ENCODE results near the gene GRWD1. TPM values are rescaled to one million over a fixed set of nuclear protein-coding genes. Genes with fewer than 3 reads are reported as not detected.

The GRWD1 gene
- total RNA-seq, 1 experiment from 2014 or later, result 56.7 TPM

GRCh38 chr19:48452289-48453190, 6.8 kb downstream of the GRWD1 start:
- no peaks in the 10 kb centered on the region for H3K9me3 ChIP-seq (ENCODE audit: control insufficient read depth, insufficient read depth, low read depth, low read length)
- H3K27ac ChIP-seq (ENCODE audit: low read length), result no peak overlapping the region
- H3K4me1 ChIP-seq (ENCODE audit: control insufficient read depth, insufficient read depth, low read length), result peaks cover under 1% of the 10 kb centered on the region; the same call in 1 of the 2 replicates
- ATAC-seq, result no peak; the same call in 1 of the 2 replicates
- ChIA-PET CTCF (no interaction called here), POLR2A (no interaction called here)
- no TSS peak for BruUV-seq (replicated peaks)
- in situ Hi-C loops (cut with HindIII; ENCODE audit: low pct_unique_long_range_greater_than_20kb, low sequenced_read_pairs) (no loop called here), intact Hi-C loops (cut with micrococcal nuclease; ENCODE audit: unreplicated experiment) (no loop called here)
- H3K4me3 ChIP-seq (ENCODE audit: low read depth in 2 of 2, low read length in 2 of 2), result no peak overlapping the region
- no peak for DNase-seq (ENCODE audit: low read depth, low spot score)
- H3K27me3 ChIP-seq (ENCODE audit: control insufficient read depth, insufficient read depth, low read length), result no peaks in the 10 kb centered on the region
- TF ChIP-seq SIN3A (IDR thresholded peaks at IDR 0.05; ENCODE audit: borderline replicate concordance, insufficient read depth, low read depth, low read length), result no peak
- TF ChIP-seq, protein P1, sequence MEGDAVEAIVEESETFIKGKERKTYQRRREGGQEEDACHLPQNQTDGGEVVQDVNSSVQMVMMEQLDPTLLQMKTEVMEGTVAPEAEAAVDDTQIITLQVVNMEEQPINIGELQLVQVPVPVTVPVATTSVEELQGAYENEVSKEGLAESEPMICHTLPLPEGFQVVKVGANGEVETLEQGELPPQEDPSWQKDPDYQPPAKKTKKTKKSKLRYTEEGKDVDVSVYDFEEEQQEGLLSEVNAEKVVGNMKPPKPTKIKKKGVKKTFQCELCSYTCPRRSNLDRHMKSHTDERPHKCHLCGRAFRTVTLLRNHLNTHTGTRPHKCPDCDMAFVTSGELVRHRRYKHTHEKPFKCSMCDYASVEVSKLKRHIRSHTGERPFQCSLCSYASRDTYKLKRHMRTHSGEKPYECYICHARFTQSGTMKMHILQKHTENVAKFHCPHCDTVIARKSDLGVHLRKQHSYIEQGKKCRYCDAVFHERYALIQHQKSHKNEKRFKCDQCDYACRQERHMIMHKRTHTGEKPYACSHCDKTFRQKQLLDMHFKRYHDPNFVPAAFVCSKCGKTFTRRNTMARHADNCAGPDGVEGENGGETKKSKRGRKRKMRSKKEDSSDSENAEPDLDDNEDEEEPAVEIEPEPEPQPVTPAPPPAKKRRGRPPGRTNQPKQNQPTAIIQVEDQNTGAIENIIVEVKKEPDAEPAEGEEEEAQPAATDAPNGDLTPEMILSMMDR (IDR thresholded peaks at IDR 0.05), result no peak
- no peak for TF ChIP-seq POLR2AphosphoS5 (IDR thresholded peaks at IDR 0.05; ENCODE audit: low read depth, low read length)
- H3K36me3 ChIP-seq (ENCODE audit: control insufficient read depth, insufficient read depth, low read length), result peaks cover 7% of the 10 kb centered on the region

GRCh38 chr19:48454150-48454730, 8.5 kb downstream of the GRWD1 start:
- Histone ChIP-seq H3K4me3 (ENCODE audit: low read depth in 2 of 2, low read length in 2 of 2) (no peak overlapping the region), H3K27ac (ENCODE audit: low read length) (no peak overlapping the region), H3K27me3 (ENCODE audit: control insufficient read depth, insufficient read depth, low read length) (no peaks in the 10 kb centered on the region), H3K36me3 (ENCODE audit: control insufficient read depth, insufficient read depth, low read length) (peaks cover 3% of the 10 kb centered on the region), H3K4me1 (ENCODE audit: control insufficient read depth, insufficient read depth, low read length) (no peaks in the 10 kb centered on the region), H3K9me3 (ENCODE audit: control insufficient read depth, insufficient read depth, low read depth, low read length) (no peaks in the 10 kb centered on the region)
- intact Hi-C loops (cut with micrococcal nuclease; ENCODE audit: unreplicated experiment) (no loop called here), in situ Hi-C loops (cut with HindIII; ENCODE audit: low pct_unique_long_range_greater_than_20kb, low sequenced_read_pairs) (no loop called here)
- ATAC-seq (no peak), DNase-seq (ENCODE audit: low read depth, low spot score) (no peak)
- ChIA-PET CTCF (no interaction called here), POLR2A (interaction anchor here (0.5 kb wide), 1 partner anchor 15 kb away, joined by 3 read pairs; no protein-coding TSS in a partner anchor)
- no TSS peak for BruUV-seq (replicated peaks)
- TF ChIP-seq, protein P1 (IDR thresholded peaks at IDR 0.05), result no peak

DNA sequence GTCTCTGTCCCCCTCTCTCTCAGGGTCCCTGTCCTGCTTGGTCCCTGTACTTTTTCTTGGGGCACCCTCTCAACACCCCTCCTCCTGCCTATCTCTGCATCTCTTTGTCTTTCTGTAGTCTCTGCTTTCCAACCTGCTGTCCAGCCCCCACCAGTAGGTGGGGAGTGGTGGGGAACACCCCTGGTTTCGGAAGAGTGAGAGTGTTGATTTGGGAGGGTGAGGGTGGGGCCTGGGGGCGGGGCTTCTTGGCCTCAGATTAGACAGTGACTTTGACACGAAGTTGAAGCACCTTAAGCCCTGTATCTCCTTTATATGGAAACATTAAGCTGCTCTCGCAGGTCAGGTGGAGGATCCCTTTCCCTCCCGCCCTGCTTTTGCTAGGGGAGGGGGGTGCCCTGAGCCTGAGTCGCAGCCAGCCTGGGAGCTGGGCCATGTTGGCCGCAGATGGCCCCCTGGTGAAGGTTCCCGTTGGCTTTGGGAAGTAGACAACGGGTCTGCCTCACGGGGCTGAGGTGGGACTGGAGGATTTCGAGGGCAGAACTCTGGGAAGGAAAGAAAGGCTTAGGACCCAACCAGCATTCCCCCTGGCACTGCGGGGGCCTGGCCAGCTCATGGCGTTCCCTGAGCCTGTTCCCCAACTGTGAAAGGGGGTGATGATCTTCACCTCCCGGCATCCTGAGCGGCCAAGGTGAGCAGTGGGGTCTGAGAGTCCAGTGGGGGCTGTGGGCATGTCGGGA, 9.6 kb downstream of the GRWD1 start, which contains the start of gene KCNJ14:
Gene KCNJ14 (plus strand): TSS at position 404 of the 737 bp plus-strand sequence. CDS start 6,151 bp downstream, outside the sequence.
- in situ Hi-C loops (cut with HindIII; ENCODE audit: low pct_unique_long_range_greater_than_20kb, low sequenced_read_pairs), result no loop called here
- peaks cover 3% of the 10 kb centered on the region for H3K36me3 ChIP-seq (ENCODE audit: control insufficient read depth, insufficient read depth, low read length)
- no peak within 1 kb of the TSS for H3K27ac ChIP-seq (ENCODE audit: low read length)
- TF ChIP-seq SIN3A (IDR thresholded peaks at IDR 0.05; ENCODE audit: borderline replicate concordance, insufficient read depth, low read depth, low read length) (no peak), REST (IDR thresholded peaks at IDR 0.05; ENCODE audit: insufficient read depth in 1 of 2, low read depth in 2 of 2, low read length in 1 of 2) (no peak), POLR2AphosphoS5 (IDR thresholded peaks at IDR 0.05; ENCODE audit: low read depth, low read length) (no peak), TCF7L2 (IDR thresholded peaks at IDR 0.05; ENCODE audit: low read depth, low read length) (no peak)
- TF ChIP-seq, protein P1 (IDR thresholded peaks at IDR 0.05), result no peak
- H3K27me3 ChIP-seq (ENCODE audit: control insufficient read depth, insufficient read depth, low read length), result no peaks in the 10 kb centered on the region
- no peaks in the 10 kb centered on the region for H3K4me1 ChIP-seq (ENCODE audit: control insufficient read depth, insufficient read depth, low read length)
- BruUV-seq (replicated peaks), result no TSS peak
- ChIA-PET CTCF (no interaction called here), POLR2A (interaction anchor here (0.6 kb wide), 1 partner anchor 51 kb away, joined by 10 read pairs; no protein-coding TSS in a partner anchor)
- DNase-seq (ENCODE audit: low read depth, low spot score) (no peak), ATAC-seq (no peak)
- no peaks in the 10 kb centered on the region for H3K9me3 ChIP-seq (ENCODE audit: control insufficient read depth, insufficient read depth, low read depth, low read length)
- intact Hi-C loops (cut with micrococcal nuclease; ENCODE audit: unreplicated experiment), result no loop called here
- H3K4me3 ChIP-seq (ENCODE audit: low read depth in 2 of 2, low read length in 2 of 2), result no peak within 1 kb of the TSS
